Chondrocyte (in vitro differentiated cells): ENCODE measurements around the gene FXYD7. TPM values are rescaled to one million over a fixed set of nuclear protein-coding genes. Genes with fewer than 3 reads are reported as not detected.
A peak's percentile ranks its signal among the peaks of the same experiment; 100 is the strongest.
"Not testable (repeated sequence)": the region's sequence is repeated elsewhere in the genome, so short reads cannot be mapped to it uniquely, and the experiment has no call there.

Source experiments
- DNase-seq: peaks from one replicate; pipeline ENCODE4 v3.0.0; 2021; ENCODE audit warnings: mixed read lengths, low spot score
- H3K27ac Mint-ChIP-seq: one replicate; pipeline ENCODE4 v1.8.0; 2021; ENCODE audit warnings: mild to moderate bottlenecking, moderate library complexity, mixed read lengths; ENCODE audit not compliant: unreplicated experiment
- H3K27me3 Mint-ChIP-seq: 2 replicates; pipeline ENCODE4 v1.8.0; 2021; ENCODE audit warnings: low read depth, mixed read lengths
- H3K36me3 Mint-ChIP-seq: 2 replicates; pipeline ENCODE4 v1.8.0; 2021; ENCODE audit warnings: low read depth, mixed read lengths
- H3K4me1 Mint-ChIP-seq: 2 replicates; pipeline ENCODE4 v1.8.0; 2021; ENCODE audit warnings: low read depth, mild to moderate bottlenecking, mixed read lengths
- H3K4me3 Mint-ChIP-seq: one replicate; pipeline ENCODE4 v1.8.0; 2021; ENCODE audit warnings: mild to moderate bottlenecking, moderate library complexity, mixed read lengths; ENCODE audit not compliant: unreplicated experiment
- H3K9me3 Mint-ChIP-seq: 2 replicates; pipeline ENCODE4 v1.8.0; 2021; ENCODE audit warnings: low read depth, mixed read lengths
- total RNA-seq: library from RNA; stranded (reverse); gene quantifications from 3 replicates; pipeline ENCODE4 v1.2.1, GENCODE V29; 2021
- TF ChIP-seq, protein P1 (sequence below): fragments of 200-600 bp; sonication (generic); IDR thresholded peaks from 2 replicates; pipeline ENCODE4 v1.5.0; 2021; ENCODE audit warnings: antibody characterized with exemption, mild to moderate bottlenecking, moderate library complexity

FXYD7 gene
- total RNA-seq, 1 donor from 2014 or later: not detected

DNA sequence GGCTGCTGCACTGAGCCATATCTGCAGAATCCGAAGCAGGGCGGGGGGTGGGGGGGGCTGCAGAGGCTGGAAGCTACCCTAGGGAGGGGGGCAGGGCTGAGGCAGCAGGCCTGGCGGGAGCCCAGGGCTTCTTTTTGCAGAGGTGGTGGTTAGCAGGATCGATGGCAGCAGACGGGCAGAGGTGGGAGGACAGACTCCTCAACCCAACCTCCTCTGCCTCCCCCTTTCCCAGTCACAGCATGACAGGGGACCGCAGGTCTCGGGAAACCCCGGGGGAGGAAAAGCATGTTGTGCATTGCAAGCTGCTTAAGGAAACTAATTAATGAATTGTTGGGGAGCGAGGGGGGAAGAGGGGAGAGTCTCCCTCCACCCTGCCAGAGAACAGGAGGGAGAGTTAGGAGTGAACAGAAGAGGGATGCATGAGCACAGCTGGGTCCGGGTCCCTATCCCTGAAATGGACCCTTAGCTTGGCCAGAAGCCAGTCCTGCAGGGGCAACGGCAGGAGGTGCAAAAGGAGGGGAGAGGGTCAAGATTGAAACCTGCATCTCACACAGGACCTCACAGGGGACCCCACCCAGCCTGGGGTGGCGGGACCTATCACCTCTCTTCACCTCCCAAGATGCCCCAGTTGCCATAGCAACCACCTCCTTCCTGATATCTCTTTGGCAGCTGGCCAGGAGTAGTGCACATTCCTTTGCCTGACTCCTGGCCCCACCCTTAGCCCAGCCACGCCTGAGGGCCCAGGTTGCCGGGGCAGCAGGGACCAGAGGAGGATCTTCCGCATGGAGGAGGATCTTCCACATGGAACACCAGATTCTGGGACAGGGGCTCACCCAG, 1.8 kb downstream of the FXYD7 start:
- peaks cover 42% of the 10 kb centered on the region for H3K4me1 Mint-ChIP-seq
- no peaks in the 10 kb centered on the region for H3K9me3 Mint-ChIP-seq
- H3K4me3 Mint-ChIP-seq: no peak overlapping the region
- no peak overlapping the region for H3K27ac Mint-ChIP-seq
- H3K27me3 Mint-ChIP-seq: peaks cover 14% of the 10 kb centered on the region
- TF ChIP-seq, protein P1, sequence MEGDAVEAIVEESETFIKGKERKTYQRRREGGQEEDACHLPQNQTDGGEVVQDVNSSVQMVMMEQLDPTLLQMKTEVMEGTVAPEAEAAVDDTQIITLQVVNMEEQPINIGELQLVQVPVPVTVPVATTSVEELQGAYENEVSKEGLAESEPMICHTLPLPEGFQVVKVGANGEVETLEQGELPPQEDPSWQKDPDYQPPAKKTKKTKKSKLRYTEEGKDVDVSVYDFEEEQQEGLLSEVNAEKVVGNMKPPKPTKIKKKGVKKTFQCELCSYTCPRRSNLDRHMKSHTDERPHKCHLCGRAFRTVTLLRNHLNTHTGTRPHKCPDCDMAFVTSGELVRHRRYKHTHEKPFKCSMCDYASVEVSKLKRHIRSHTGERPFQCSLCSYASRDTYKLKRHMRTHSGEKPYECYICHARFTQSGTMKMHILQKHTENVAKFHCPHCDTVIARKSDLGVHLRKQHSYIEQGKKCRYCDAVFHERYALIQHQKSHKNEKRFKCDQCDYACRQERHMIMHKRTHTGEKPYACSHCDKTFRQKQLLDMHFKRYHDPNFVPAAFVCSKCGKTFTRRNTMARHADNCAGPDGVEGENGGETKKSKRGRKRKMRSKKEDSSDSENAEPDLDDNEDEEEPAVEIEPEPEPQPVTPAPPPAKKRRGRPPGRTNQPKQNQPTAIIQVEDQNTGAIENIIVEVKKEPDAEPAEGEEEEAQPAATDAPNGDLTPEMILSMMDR: no peak
- no peak for DNase-seq
- no peaks in the 10 kb centered on the region for H3K36me3 Mint-ChIP-seq

DNA sequence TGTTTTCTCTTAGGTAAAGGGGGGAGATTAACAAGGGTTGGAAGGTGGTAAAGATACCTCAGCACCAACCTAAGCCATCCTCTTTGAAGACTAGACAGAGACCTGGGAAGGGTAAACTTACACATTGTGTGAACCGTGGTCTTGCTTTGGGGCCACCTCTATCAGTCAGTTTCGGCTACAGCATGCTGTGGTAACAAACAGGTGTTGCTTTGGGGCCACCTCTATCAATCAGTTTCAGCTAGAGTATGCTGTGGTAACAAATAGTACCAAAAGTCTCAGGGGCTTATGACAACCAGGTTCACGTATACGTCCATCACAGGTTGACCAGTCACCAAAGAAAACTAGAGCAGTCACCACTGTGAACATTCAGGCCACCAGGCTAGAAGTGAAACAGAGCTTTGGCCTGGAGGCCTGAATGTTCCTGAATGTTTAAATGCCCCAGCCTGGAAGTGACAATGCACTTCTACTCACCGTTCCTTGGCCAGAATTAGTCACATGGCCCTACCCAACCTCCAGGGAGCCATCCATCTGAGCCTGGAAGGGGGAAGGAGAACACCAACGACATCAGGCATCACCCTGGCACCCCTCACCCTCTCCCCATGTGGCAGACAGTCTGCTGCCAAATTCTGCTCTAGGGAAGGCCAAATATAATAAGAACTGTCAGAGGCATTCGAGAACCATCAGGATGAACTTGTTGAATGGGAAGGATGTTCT, 3.8 kb downstream of the FXYD7 start:
- H3K27me3 Mint-ChIP-seq: peaks cover 6% of the 10 kb centered on the region
- H3K36me3 Mint-ChIP-seq: no peaks in the 10 kb centered on the region
- no peak overlapping the region for H3K27ac Mint-ChIP-seq
- no peaks in the 10 kb centered on the region for H3K9me3 Mint-ChIP-seq
- no peak overlapping the region for H3K4me3 Mint-ChIP-seq
- peaks cover 31% of the 10 kb centered on the region for H3K4me1 Mint-ChIP-seq
- TF ChIP-seq, protein P1: no peak
- no peak for DNase-seq

DNA sequence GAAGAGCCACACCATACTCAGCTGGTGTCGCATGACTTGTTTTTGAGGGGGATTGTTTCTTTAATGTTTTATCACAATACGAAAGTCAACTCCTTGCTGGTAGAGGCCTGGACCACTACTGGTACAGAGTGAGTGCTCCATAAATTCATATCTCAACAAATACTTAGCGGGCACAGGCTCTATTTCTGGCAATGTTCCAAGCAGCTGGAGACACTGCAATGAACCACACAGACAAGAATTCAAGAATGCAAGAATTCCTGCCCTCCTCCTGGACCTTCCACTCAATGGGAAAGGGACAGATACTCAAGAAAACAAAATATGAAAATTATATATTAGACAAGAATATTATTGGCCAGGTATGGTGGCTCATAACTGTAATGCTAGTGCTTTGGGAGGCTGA, 6.4 kb downstream of the FXYD7 start:
- DNase-seq: no peak
- H3K4me3 Mint-ChIP-seq: no peak overlapping the region
- peaks cover 44% of the 10 kb centered on the region for H3K4me1 Mint-ChIP-seq
- TF ChIP-seq, protein P1: no peak
- H3K27ac Mint-ChIP-seq: peak overlapping the region; percentile 66
- no peaks in the 10 kb centered on the region for H3K27me3 Mint-ChIP-seq
- H3K36me3 Mint-ChIP-seq: no peaks in the 10 kb centered on the region
- no peaks in the 10 kb centered on the region for H3K9me3 Mint-ChIP-seq

DNA sequence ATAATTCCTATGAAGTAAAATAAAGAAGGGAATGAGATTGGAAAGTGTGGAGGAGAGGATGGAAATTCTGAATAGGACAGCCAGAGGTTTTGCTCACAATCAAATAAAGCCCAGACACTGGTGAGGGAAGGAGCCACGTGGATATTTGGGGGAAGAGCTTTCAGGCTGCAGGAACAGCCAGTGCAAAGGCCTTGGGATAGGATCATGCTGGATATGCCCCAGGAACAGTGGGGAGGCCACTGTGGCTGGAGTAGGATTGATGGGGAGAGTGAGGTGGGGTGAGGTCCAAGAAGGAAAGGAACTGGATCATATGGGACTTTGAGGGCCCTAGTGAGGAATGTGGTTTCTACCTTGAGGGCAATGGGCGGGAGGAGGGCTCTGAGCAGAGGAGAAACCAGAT, 7.4 kb downstream of the FXYD7 start:
- no peaks in the 10 kb centered on the region for H3K27me3 Mint-ChIP-seq
- H3K27ac Mint-ChIP-seq: no peak overlapping the region
- no peak overlapping the region for H3K4me3 Mint-ChIP-seq
- no peaks in the 10 kb centered on the region for H3K36me3 Mint-ChIP-seq
- TF ChIP-seq, protein P1: no peak
- no peaks in the 10 kb centered on the region for H3K9me3 Mint-ChIP-seq
- no peak for DNase-seq
- peaks cover 47% of the 10 kb centered on the region for H3K4me1 Mint-ChIP-seq

DNA sequence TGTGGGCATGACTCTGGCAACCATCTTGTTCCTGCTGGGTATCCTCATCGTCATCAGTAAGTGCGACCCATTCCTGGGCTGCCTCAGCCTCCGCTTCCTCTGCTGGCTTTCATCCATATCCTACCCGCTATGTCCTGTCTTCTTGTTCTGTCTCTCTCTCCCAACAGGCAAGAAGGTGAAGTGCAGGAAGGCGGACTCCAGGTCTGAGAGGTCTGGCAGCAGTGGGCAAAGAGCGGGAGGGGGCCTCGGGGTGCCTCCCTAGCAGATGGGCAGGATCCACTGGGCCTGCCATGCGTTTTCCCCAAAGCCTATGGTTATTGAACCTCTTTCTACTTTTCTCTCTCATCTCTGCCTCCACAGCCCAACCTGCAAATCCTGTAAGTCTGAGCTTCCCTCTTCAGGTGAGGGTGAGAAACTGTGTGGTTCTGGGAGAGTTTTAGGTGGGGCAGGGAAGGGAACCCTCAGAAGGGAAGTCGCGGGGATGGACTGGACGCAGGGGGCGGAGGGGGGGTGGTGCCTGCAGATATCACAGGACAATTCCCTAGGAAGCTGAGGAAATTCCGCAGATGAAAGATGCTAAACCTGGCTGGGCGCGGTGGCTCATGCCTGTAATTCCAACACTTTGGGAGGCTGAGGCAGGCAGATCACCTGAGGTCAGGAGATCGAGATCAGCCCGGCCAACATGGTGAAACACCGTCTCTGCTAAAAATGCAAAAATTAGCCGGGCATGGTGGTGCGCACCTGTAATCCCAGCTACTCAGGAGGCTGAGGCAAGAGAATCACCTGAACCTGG, 8.4 kb downstream of the FXYD7 start:
- no peaks in the 10 kb centered on the region for H3K27me3 Mint-ChIP-seq
- H3K4me1 Mint-ChIP-seq: peaks cover 57% of the 10 kb centered on the region
- H3K27ac Mint-ChIP-seq: no peak overlapping the region

DNA sequence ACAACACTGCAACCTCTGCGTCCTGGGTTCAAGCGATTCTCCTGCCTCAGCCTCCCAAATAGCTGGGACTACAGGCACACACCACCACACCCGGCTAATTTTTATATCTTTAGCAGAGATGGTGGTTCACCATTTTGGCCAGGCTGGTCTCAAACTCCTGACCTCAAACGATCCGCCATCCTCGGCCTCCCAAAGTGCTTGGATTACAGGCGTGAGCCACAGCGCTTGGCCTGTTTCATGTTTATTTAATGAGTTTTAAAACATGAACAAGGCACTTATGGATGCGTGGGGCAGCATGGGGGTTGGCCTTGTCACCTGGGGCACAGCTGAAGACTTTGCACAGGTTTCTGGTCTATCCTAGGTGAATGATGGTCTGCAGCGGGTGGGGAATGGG, 10.1 kb downstream of the FXYD7 start:
- not testable (repeated sequence) for H3K9me3 Mint-ChIP-seq, H3K27me3 Mint-ChIP-seq, DNase-seq, H3K36me3 Mint-ChIP-seq, H3K27ac Mint-ChIP-seq
- Mint-ChIP-seq H3K4me1 (peaks cover 59% of the 10 kb centered on the region), H3K4me3 (peak overlapping the region; percentile 99)

More for the DNA sequence above, 8.4 kb downstream of the FXYD7 start:
- Mint-ChIP-seq H3K36me3 (peaks cover 2% of the 10 kb centered on the region), H3K9me3 (no peaks in the 10 kb centered on the region), H3K4me3 (no peak overlapping the region)
- no peak for DNase-seq
- TF ChIP-seq, protein P1: no peak
